GM21529 (cell line): ENCODE measurements around the gene TLN1.

Experiments used
- ATAC-seq: cut with Tn5 transposase; IDR thresholded peaks from one replicate; pipeline ENCODE4 v1.9.1; 2021; ENCODE audit not compliant: unreplicated experiment

The TLN1 gene, protein sequence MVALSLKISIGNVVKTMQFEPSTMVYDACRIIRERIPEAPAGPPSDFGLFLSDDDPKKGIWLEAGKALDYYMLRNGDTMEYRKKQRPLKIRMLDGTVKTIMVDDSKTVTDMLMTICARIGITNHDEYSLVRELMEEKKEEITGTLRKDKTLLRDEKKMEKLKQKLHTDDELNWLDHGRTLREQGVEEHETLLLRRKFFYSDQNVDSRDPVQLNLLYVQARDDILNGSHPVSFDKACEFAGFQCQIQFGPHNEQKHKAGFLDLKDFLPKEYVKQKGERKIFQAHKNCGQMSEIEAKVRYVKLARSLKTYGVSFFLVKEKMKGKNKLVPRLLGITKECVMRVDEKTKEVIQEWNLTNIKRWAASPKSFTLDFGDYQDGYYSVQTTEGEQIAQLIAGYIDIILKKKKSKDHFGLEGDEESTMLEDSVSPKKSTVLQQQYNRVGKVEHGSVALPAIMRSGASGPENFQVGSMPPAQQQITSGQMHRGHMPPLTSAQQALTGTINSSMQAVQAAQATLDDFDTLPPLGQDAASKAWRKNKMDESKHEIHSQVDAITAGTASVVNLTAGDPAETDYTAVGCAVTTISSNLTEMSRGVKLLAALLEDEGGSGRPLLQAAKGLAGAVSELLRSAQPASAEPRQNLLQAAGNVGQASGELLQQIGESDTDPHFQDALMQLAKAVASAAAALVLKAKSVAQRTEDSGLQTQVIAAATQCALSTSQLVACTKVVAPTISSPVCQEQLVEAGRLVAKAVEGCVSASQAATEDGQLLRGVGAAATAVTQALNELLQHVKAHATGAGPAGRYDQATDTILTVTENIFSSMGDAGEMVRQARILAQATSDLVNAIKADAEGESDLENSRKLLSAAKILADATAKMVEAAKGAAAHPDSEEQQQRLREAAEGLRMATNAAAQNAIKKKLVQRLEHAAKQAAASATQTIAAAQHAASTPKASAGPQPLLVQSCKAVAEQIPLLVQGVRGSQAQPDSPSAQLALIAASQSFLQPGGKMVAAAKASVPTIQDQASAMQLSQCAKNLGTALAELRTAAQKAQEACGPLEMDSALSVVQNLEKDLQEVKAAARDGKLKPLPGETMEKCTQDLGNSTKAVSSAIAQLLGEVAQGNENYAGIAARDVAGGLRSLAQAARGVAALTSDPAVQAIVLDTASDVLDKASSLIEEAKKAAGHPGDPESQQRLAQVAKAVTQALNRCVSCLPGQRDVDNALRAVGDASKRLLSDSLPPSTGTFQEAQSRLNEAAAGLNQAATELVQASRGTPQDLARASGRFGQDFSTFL (N-terminal part only)

DNA sequence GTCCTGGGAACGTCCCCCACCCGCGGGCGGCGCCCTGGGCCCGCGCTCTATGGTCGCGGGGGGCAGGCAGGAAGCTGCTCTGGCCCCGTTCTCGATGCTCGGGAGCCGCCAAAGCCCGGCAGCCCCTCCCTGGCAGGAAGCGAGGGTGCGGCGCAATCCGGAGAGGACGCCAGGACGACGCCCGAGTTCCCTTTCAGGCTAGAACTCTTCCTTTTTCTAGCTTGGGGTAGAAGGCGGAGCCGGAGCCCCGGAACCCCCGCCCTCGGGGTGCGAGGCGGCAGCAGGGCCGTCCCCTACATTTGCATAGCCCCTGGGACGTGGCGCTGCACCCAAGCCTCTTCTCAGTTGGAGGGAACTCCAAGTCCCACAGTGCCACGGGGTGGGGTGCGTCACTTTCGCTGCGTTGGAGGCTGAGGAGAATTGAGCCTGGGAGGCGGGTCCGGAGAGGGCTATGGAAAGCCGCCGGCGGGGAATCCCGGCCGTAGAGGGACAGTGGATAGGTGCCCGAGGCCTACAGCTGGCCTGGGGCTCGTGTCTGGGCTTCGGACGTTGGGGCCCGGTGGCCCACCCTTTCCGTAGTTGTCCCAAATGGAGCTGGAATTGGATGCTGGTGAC is at the start of gene TLN1, which contains the start of gene CREB3:
Gene TLN1 (minus strand): TSS at position 11 of the 615 bp plus-strand sequence. CDS start 6,501 bp downstream, outside the sequence.
Gene CREB3 (plus strand): TSS at position 482 of the 615 bp plus-strand sequence. CDS start 107 bp downstream, at position 589.
- ATAC-seq, result peak; percentile 74

DNA sequence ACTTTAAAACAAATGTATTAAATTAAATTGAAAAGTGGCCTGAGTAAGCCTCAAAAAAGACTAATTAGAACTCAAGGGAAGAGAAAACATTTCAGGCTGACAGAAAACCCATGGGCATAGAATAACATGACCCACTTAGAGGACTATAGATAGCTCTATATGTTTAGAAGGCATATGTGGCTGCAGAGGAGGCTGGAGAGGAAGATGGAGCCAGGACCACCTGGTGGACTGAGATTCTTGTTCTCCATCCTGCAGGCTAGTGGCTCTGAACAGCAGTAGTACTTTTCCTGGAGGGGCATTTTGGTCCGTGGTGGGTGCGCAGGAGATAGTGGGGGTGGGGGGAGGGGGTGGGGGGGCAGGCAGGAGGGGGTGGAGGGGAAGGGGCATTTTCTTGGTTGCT is 49.1 kb upstream of the TLN1 start:
- no peak for ATAC-seq

DNA sequence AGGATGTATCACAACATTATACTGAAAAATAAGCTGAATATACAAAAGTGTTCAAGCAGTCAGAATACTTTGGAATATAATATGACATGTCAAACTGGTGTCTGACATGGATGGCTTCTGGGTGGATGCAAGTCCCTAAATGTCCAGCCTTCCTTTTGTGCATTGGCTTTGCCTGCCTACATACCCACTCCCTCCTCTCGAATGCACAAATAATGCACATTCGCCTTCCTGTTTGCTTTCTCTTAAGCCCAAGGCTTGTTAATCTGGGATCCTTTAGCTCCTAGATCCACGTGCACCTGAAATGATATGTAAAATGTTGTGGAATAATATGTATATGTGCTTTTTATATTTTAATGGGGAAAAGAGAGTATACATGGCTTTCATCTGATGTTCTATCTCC is 46.5 kb upstream of the TLN1 start:
- no peak for ATAC-seq

DNA sequence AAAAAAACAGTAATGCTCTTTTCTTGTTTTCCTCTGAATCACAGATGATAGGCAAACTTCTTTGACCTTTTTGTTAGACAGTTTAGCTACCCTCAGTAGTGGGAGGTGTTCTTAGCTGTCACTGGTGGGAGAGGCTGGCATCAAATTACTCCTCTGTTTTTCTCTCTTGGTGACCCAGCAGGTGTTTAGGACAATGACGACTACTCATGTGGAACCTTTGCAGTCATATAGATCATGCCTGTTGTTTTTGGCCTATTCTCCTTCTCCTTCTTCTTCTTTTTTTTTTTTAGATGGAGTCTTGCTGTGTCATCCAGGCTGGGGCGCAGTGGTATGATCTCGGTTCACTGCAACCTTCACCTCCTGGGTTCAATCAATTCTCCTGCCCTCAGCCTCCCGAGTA is 44.0 kb upstream of the TLN1 start:
- ATAC-seq, result no peak

DNA sequence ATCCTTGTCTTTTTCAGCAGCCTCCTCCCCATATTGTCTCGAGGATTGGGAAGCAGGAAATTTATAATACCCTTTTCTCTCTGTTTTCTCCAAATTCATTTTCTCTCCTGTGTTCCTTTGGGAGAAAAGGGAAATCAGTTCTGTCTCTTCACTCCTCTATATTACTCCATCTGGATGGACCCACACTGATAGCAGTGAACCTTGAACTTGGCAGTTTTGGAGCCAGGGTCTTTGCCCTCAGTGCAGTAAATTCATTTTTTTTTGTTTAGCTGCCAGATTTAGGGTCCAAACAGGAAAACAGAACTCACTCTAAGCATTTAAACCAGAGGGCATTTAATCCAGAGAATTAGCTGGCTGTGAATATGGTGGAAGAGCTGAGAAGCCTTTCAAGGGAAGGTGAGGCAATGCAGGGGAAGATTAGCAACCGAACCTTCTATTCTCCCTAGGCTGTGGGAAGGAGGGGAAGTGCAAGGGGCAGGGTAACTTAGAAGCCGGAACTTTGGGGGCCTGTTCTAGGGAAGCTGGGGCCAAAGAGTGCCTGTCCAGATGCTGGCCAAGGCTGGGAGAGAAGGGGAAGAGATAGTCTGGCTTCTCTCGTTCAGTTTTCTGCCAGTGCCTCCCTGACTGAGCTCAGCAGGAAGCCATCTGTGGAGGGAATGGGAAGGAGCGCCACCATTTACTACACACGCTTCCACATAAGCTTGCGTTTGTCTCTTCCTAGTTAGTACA is 43.1 kb upstream of the TLN1 start:
- no peak for ATAC-seq

DNA sequence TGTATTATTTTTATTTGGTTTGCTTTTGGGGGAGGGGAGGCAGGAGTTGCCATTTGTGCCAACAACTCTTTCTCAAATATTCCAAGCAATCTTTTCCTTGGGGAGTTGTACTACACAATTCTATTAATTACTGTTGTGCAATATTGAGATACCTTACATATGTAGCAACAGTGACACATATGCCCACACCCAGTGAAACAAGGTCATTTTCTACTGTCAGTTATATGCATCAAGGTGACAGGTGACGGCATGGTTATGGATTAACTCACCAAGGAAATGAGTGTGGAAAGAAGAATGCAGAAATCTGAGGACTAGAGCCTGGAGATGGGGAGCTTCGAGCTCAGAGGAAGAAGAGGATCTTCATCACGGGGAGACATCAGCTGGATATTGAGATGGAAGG is 39.9 kb upstream of the TLN1 start:
- ATAC-seq, result no peak

DNA sequence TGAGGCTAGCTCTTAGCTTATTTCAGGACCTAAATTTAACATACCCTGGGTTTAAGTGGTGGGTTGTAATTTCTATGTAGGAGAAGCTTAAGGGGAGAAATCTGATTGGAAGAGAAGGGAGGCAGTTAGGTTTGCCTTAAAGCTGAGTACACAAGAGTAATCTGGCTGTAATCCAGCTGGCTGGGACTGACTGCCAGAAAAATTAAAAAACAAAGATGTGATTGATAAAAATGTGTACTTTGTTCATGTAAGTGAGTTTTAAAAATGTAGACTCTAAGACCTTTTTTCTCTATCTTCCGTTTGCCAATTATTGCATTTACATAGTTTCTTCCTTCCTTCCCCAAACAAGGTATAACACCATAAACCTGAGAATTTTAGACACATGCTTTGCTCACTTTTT is 39.5 kb upstream of the TLN1 start:
- no peak for ATAC-seq

DNA sequence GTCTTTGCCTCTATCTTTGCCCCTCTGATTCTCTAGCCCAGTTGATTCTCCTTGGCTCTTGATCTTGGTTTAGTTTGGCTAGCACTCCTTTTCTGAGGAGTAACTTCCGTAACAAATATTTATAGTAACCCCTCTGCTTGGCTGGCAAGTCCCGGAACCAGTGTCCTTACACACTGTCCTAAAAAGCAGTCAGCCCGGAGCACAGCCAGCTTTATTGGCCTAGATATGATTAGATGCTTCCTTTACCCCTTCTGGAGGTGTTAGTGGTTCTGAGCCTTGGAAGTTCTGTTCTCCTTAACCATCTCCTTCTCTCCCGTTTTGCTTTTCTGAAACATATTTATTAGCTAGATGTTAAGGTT is 39.1 kb upstream of the TLN1 start:
- ATAC-seq, result no peak

DNA sequence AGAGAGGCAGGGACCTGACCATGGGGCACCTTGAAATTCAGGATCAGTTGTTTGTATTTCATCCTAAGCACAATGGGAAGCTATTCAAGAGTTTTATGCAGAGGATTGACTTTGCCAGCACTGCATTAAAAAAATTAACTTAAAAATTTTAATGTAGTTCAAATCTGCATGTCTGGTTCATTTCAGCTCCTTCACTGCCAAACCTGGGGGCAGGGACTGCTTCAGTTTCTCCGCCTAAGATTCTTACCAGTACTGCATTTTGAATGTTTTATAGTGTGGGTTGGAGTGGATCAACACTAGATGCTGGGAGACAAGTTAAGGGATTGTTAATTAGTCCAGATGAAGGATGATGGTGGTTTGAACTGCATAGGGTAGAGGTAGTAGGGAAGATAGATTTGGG is 37.8 kb upstream of the TLN1 start:
- ATAC-seq, result no peak

DNA sequence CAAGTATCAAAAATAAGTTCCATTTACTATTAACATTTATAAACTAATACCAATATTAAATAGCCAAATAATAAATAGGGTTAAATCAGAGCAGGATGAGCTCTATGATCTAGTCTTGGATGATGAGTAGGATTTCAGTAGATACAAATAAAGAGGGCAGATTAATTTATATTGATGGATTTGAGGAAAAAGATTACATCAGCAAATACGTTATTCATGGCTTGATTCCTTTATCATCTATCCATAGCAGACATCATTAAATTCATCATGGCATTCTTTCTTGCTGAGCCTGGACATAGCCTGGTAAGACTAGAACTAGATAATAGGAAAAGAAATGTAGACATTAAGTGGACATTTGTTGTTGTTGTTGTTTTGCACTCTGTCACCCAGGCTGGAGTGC is 35.5 kb upstream of the TLN1 start:
- ATAC-seq, result no peak

DNA sequence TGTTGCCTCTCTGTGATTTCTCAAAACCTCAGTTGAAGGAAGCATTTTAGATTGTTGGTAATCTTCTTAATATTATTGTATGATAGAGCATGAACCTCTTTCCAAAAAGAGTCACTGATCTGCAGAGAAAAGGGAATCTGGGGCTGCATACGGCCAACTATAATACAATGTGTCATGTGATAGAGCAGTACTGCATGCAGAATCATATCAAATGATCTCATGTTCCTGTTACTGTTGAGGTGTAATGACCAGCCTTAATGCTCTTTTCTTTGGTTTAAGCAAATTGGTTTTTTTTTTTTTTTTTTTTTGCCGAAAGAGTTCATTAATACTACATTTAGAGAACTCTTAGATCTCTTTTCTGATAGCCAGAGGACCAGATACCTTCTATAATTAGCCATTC is 35.0 kb upstream of the TLN1 start:
- ATAC-seq, result no peak

DNA sequence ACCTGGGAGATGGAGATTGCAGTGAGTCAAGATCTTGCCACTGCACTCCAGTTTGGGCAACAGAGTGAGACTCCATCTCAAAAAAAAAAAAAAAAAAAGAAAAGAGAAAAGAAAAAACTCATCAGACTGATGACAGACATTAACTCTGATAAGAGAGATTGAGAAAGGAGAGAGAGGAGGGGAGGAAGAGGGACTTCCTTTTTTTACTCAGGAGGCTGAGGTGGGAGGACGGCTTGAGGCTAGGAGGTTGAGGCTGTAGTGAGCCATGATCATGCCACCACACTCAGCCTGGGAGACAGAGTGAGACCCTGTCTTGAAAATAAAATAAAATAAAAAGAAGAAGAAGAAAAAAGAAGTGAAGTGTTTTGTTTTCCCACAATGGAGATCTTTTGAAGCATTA is 31.8 kb upstream of the TLN1 start:
- no peak for ATAC-seq

DNA sequence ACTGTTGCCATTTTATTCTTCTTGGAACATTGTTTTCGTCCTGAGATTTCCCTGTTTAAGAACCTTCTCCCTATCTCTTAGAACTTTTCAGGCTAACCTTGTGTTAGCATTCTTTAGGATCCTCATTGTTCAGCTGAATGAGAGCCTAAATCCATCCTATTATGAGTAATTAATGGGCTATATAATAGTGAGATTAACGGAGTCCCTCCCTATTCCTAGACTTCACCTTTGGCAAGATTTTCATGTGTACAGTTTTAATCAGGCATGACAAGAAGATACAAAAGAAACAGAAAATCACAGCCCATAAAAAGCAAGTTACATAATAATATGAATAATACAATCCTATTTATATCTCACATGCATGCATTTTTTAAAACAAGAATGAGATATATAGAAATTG is 31.2 kb upstream of the TLN1 start:
- no peak for ATAC-seq

DNA sequence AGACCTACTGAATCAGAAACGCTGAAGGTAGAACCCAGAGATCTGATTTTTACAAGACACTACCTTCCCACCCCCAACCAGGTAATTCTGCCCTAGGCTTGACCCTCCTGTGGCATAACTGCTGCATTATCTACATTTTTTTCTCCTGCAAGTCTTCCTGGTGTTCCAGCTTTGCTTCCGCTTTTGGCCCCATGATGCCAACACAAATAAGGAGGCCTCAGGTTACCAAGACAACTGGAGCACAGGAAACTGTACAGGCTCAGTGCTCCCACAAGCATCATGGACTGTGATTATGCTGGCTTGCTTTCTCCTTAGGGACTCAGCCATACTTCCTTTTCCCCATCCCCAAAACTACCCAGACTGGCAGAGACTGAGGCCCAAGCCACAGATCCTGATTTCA is 28.7 kb upstream of the TLN1 start:
- ATAC-seq, result no peak

DNA sequence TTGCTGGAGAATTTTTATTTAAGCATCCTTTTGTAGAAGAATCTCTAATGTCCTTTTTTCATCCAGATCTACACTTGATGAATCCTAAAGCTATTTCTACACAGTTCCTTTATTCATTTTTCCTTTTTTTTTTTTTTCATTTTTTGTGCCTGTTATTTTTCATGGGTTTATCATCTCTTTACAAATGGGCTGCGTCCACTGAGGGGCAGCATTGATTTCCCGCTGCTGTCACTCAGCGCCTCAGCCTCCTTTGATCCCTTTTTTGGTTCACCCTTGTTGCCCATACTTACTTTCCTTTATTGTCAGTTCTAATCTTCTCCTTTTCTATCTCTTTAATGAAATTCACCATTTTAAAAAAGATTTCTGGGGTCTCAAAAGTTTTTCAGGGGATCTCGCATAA is 27.8 kb upstream of the TLN1 start:
- ATAC-seq, result no peak

DNA sequence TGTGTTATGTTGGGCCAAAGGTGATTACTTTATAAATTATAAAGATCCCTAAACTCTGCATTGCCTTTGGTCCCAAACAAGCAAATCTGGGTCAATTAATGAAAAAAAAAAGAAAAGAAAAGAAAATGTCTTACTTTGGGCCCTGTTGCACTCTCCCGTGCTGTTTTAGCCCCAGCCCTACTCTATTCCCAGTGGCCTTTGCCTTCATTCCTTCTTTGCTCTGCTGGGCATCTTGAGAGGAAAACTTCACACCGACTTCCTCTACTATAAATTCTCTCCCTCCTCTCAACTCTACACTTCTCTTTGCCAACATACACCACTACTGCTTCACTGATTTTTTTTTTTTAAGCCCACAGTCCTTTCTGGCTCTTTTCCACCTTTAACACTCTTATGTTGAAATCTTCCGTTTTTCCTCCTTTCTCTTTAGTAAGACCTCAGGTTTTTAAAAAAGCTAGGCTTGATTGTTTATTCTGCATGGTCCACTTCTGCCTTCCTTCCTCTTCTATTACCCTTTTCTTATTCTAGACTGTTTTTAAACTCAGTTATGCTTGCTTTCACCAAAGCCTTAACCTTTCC is 26.6 kb upstream of the TLN1 start:
- no peak for ATAC-seq

DNA sequence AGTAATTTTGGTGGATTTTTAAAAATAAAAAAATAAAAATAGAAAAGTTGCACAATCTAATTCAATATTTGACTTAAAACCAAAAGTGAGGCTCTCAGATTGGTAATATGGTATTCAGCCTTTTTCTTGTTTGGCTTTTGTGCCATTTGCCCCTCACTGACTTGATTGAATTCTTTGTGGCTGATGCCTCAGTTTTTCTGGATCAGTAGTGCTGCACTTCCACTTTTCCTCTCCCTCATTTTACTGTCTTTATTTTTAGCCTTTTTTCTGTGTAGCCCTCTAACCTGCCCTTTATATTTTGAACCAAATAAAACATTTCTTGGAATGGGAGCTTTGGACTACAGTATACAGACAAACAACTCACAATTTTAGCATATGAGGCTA is 25.9 kb upstream of the TLN1 start:
- ATAC-seq, result no peak

DNA sequence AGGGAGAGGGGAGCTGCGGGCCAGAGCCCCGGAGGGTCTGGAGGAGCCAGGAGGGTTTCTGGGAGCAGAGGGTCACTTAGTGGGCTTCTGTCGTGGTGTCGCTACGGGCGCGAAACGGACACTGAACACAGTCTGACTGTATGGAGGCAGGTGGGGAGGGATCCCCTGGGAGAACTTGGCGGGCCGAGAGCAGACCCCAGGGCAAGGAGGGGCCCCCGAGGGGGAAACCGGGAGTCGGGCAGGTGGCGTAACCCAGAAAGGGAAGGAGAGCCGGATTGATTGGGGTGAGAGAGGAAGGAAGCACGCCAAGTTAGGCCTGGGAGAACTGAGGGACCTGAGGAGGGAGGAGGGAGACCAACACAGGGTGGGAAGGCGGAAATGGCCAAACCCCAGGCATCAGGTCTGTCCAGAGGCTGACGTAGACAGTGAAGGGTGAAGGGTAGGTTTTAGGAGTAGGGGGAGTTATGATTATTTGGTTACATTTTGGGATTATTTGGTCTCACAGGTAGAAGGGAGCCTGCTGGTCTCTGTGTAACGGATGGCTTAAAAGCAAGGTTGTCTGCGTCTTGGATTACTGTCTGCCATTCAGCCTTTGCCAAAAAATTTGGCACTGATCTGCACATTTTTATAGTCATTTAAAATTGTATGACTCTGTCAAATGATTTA is 25.4 kb upstream of the TLN1 start:
- ATAC-seq, result peak; percentile 44
